Airway epithelial cell (primary cell): ENCODE results near the gene P4HA1. TPM values are rescaled to one million over a fixed set of nuclear protein-coding genes. Genes with fewer than 3 reads are reported as not detected.

Experiments used
- total RNA-seq: library from RNA; depleted of rRNA; stranded (reverse); fragments of >200 nt; gene quantifications from 2 replicates; pipeline ENCODE4 v1.2.3, GENCODE V29; 2015

P4HA1 gene
- total RNA-seq, result 55.2 and 61.2 TPM in 2 replicates

GRCh38 chr10:73096449-73097304 is at the start of gene P4HA1:
Gene P4HA1 (minus strand): TSS chr10:73096866. CDS start chr10:73074883, 21,983 bp downstream.

DNA sequence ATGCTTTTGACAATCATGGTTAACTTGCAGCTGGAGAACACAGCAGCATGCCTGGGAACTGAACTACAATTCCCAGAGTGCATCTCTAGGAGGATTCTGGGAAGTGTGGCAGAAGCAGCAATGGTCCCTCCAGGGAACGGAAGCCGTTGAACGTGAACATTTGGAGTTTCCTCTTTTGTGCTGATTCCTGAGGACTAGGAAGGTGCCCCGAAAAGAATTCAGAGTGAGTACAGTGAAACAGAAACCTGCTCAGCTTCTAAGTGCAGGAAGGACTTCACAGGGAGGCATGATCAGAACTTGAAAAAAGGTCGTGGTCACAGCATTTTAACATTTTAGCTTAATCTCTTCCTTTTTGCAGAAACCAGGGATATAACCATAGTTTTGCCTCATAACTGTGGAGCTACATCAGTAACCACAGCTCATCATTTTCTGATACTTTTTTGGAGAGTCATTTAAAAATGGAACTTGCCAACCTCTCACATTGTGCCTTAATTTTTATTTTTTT is 13.7 kb upstream of the P4HA1 start, which contains the start of gene NUDT13:
Gene NUDT13 (plus strand): TSS at position 111 of the 505 bp plus-strand sequence. CDS start 3,911 bp downstream, outside the sequence.

Other genes with a start within 250 kb of the P4HA1 start
- gene OIT3, start 203.1 kb downstream of the P4HA1 start, total RNA-seq, result not detected in 2 replicates
- not detected in 2 replicates for gene PLA2G12B, start 142.1 kb downstream of the P4HA1 start, total RNA-seq
- gene NUDT13, start 13.6 kb upstream of the P4HA1 start, total RNA-seq, result 0.14 and 0.85 TPM in 2 replicates
- 20.9 and 26.7 TPM in 2 replicates for gene ECD, start 71.1 kb upstream of the P4HA1 start, total RNA-seq
- 9.5 and 15.6 TPM in 2 replicates for gene FAM149B1, start 71.3 kb upstream of the P4HA1 start, total RNA-seq
- gene DNAJC9, start 150.4 kb upstream of the P4HA1 start, total RNA-seq, result 35.2 and 36.5 TPM in 2 replicates
- gene MRPS16, start 155.8 kb upstream of the P4HA1 start, total RNA-seq, result 40.3 and 59.1 TPM in 2 replicates